Hepatocyte (in vitro differentiated cells): ENCODE results near the gene FASTKD1. TPM values are rescaled to one million over a fixed set of nuclear protein-coding genes. Genes with fewer than 3 reads are reported as not detected.
"Not testable (repeated sequence)": the region's sequence is repeated elsewhere in the genome, so short reads cannot be mapped to it uniquely, and the experiment has no call there.

ENCODE experiments used
- DNase-seq: peaks from one replicate; pipeline ENCODE4 v3.0.0-alpha.2; 2016; ENCODE audit warnings: low spot score
- H2AFZ ChIP-seq: fragments of 200-600 bp; sonication (generic); 2 replicates; pipeline ENCODE4 v1.6.0; 2016; ENCODE audit warnings: antibody characterized with exemption, mild to moderate bottlenecking
- H3K27ac ChIP-seq: fragments of 200-600 bp; sonication (generic); 2 replicates; pipeline ENCODE4 v1.5.1; 2016; ENCODE audit warnings: mild to moderate bottlenecking
- H3K27me3 ChIP-seq: fragments of 200-600 bp; sonication (generic); 2 replicates; pipeline ENCODE4 v1.6.1; 2016
- H3K36me3 ChIP-seq: fragments of 200-600 bp; sonication (generic); replicated peaks from 2 replicates; pipeline ENCODE4 v1.5.1; 2016; ENCODE audit warnings: low read depth; ENCODE audit not compliant: insufficient read depth
- H3K4me1 ChIP-seq: fragments of 200-600 bp; sonication (generic); 2 replicates; pipeline ENCODE4 v1.5.1; 2016; ENCODE audit warnings: mild to moderate bottlenecking, moderate library complexity; ENCODE audit not compliant: insufficient read depth
- H3K4me2 ChIP-seq: fragments of 200-600 bp; sonication (generic); 2 replicates; pipeline ENCODE4 v1.6.0; 2016
- H3K4me3 ChIP-seq: fragments of 200-600 bp; sonication (generic); 2 replicates; pipeline ENCODE4 v1.5.1; 2016; ENCODE audit warnings: mild to moderate bottlenecking
- H3K79me2 ChIP-seq: fragments of 200-600 bp; sonication (generic); 2 replicates; pipeline ENCODE4 v1.6.0; 2017; ENCODE audit warnings: mild to moderate bottlenecking
- H3K9me2 ChIP-seq: fragments of 200-600 bp; sonication (generic); replicated peaks from 2 replicates; pipeline ENCODE4 v1.6.0; 2017; ENCODE audit warnings: mild to moderate bottlenecking; ENCODE audit not compliant: insufficient read depth
- H3K9me3 ChIP-seq: fragments of 200-600 bp; sonication (generic); 2 replicates; pipeline ENCODE4 v1.5.1; 2016; ENCODE audit warnings: low read depth, mild to moderate bottlenecking
- H4K20me1 ChIP-seq: fragments of 200-600 bp; sonication (generic); 2 replicates; pipeline ENCODE4 v1.6.0; 2016; ENCODE audit warnings: mild to moderate bottlenecking; ENCODE audit not compliant: insufficient read depth, poor library complexity, severe bottlenecking
- EZH2 ChIP-seq: fragments of 200-600 bp; sonication (generic); IDR thresholded peaks from 2 replicates; pipeline ENCODE4 v1.6.1; 2016; ENCODE audit warnings: antibody characterized with exemption, mild to moderate bottlenecking, borderline replicate concordance
- EZH2phosphoT487 ChIP-seq: fragments of 200-600 bp; sonication (generic); IDR thresholded peaks from one replicate; pipeline ENCODE4 v1.6.1; 2018; ENCODE audit warnings: antibody characterized with exemption, mild to moderate bottlenecking, low read depth, moderate library complexity; ENCODE audit not compliant: unreplicated experiment, severe bottlenecking
- WGBS: methylation state at CpG from one replicate; pipeline ENCODE4 v1.1.6; 2016; ENCODE audit warnings: low lambda C conversion rate; ENCODE audit errors: missing lambda C conversion rate; 5-methylcytosine and 5-hydroxymethylcytosine counted together
- polyA plus RNA-seq: library from polyadenylated mRNA; unstranded; fragments of >200 nt; fragmentation: Nextera tagmentation; extraction: Ambion mirVana; gene quantifications from 2 replicates; pipeline ENCODE4 v1.2.1, GENCODE V29; 2016
- total RNA-seq: library from RNA; depleted of rRNA; stranded (reverse); fragments of >200 nt; gene quantifications from 2 replicates; pipeline ENCODE4 v1.2.3, GENCODE V29; 2014
- TF ChIP-seq, protein P1 (sequence below): fragments of 200-600 bp; sonication (generic); IDR thresholded peaks from 2 replicates; pipeline ENCODE4 v1.5.1; 2016; ENCODE audit warnings: antibody characterized with exemption, mild to moderate bottlenecking; ENCODE audit not compliant: poor library complexity

FASTKD1 gene
- total and polyA plus RNA-seq, 2 experiments from 2014 or later, result 15.0 to 23.2 TPM

DNA sequence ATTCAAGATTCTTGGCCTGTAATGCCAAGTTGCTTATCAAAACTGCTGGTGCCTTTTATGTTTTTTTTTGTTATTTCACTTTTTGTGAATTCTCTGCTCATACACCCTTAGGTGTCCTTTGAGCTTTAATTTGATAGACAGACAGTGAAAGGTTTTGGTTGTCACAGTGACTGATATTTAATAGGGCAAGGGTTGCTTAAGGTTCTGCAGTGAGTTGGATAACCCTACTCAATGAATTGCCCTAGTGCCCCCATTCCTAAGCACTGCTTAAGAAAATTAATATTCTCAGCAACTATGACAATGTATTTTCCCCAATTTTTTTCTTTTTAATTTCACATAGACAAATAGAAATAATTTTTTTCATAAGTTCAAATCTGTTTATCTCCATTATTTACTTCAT lies 25.9 kb upstream of the FASTKD1 start:
- Histone ChIP-seq H3K9me3 (no peaks in the 10 kb centered on the region), H3K27ac (no peak overlapping the region), H3K4me2 (no peak overlapping the region), H3K27me3 (no peaks in the 10 kb centered on the region), H4K20me1 (peaks cover 83% of the 10 kb centered on the region), H3K4me3 (no peak overlapping the region), H2AFZ (no peak overlapping the region), H3K4me1 (no peaks in the 10 kb centered on the region), H3K9me2 (no peaks in the 10 kb centered on the region), H3K79me2 (peaks cover 98% of the 10 kb centered on the region), H3K36me3 (no peaks in the 10 kb centered on the region)
- TF ChIP-seq, protein P1, sequence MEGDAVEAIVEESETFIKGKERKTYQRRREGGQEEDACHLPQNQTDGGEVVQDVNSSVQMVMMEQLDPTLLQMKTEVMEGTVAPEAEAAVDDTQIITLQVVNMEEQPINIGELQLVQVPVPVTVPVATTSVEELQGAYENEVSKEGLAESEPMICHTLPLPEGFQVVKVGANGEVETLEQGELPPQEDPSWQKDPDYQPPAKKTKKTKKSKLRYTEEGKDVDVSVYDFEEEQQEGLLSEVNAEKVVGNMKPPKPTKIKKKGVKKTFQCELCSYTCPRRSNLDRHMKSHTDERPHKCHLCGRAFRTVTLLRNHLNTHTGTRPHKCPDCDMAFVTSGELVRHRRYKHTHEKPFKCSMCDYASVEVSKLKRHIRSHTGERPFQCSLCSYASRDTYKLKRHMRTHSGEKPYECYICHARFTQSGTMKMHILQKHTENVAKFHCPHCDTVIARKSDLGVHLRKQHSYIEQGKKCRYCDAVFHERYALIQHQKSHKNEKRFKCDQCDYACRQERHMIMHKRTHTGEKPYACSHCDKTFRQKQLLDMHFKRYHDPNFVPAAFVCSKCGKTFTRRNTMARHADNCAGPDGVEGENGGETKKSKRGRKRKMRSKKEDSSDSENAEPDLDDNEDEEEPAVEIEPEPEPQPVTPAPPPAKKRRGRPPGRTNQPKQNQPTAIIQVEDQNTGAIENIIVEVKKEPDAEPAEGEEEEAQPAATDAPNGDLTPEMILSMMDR, result no peak
- DNase-seq, result no peak

DNA sequence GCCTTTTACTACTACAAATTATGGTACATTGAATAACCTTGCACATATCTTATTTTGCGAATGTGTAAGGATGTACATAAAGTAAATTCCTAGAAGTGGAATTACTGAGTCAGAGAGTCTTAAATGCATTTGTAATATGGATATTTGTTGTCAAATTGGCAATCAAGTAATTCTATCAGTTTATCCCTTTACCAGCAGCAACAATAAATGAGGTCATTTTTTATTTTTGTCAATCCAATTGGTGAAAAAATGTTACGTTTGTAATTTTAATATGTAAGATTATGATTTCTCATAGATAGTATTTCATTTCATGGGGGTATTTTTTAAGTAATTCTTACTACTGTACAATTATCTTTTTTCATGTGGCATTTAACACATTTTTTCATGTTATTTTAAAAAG lies 25.3 kb upstream of the FASTKD1 start:
- H3K36me3 ChIP-seq, result no peaks in the 10 kb centered on the region
- H3K79me2 ChIP-seq, result peaks cover 100% of the 10 kb centered on the region
- H3K4me3 ChIP-seq, result no peak overlapping the region
- TF ChIP-seq, protein P1, result no peak
- TF ChIP-seq EZH2phosphoT487 (no peak), EZH2 (no peak)
- no peaks in the 10 kb centered on the region for H3K4me1 ChIP-seq
- no peaks in the 10 kb centered on the region for H3K9me3 ChIP-seq
- H3K27ac ChIP-seq, result no peak overlapping the region
- no peak overlapping the region for H2AFZ ChIP-seq
- H3K4me2 ChIP-seq, result no peak overlapping the region
- no peaks in the 10 kb centered on the region for H3K27me3 ChIP-seq
- no peaks in the 10 kb centered on the region for H3K9me2 ChIP-seq
- peaks cover 81% of the 10 kb centered on the region for H4K20me1 ChIP-seq
- 94% methylated on average over 2 of the region's 2 CpGs for WGBS
- DNase-seq, result no peak

GRCh38 chr2:169596546-169596945 lies 22.9 kb upstream of the FASTKD1 start:
- H3K27ac ChIP-seq, H3K4me1 ChIP-seq, H3K9me3 ChIP-seq, H3K4me3 ChIP-seq, H2AFZ ChIP-seq, H3K4me2 ChIP-seq, H3K27me3 ChIP-seq, DNase-seq, H3K9me2 ChIP-seq, H3K36me3 ChIP-seq: not testable (repeated sequence)
- Histone ChIP-seq H3K79me2 (peaks cover 100% of the 10 kb centered on the region), H4K20me1 (peaks cover 78% of the 10 kb centered on the region)
- 85% methylated on average over 7 of the region's 7 CpGs for WGBS

DNA sequence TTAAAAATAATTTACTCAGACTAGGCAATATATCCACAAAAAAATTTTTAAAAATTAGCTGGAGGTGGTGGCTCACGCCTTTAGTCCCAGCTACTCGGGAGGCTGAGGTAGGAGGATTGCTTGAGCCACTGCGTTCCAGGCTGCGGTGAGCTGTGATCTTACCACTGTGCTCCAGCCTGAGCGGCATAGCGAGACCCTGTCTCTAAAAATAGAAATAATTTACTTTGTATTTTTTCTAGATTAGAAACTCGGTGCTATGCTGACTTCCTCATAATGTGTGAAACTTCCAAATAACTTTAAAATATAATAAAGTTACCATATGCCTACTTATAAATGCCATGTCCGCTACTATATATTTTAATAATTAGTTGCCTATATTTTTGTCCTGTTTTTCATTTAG lies 17.1 kb upstream of the FASTKD1 start:
- H3K27me3 ChIP-seq, result no peaks in the 10 kb centered on the region
- H2AFZ ChIP-seq, result no peak overlapping the region
- peaks cover 100% of the 10 kb centered on the region for H3K79me2 ChIP-seq
- WGBS, result 96% methylated on average over 8 of the region's 8 CpGs
- H3K4me1 ChIP-seq, result peaks cover 10% of the 10 kb centered on the region
- H3K4me2 ChIP-seq, result no peak overlapping the region
- no peaks in the 10 kb centered on the region for H3K36me3 ChIP-seq
- H3K9me3 ChIP-seq, result no peaks in the 10 kb centered on the region
- peaks cover 72% of the 10 kb centered on the region for H4K20me1 ChIP-seq
- no peaks in the 10 kb centered on the region for H3K9me2 ChIP-seq
- no peak overlapping the region for H3K27ac ChIP-seq
- TF ChIP-seq EZH2phosphoT487 (no peak), EZH2 (no peak)
- TF ChIP-seq, protein P1, result no peak
- H3K4me3 ChIP-seq, result no peak overlapping the region
- no peak for DNase-seq
